Keratinocyte (primary cell): Measurements from ENCODE around the gene RNF175. TPM values are rescaled to one million over a fixed set of nuclear protein-coding genes. Genes with fewer than 3 reads are reported as not detected.

ENCODE experiments used
- DNase-seq: peaks from one replicate; pipeline ENCODE4 v3.0.0-alpha.2; 2011; ENCODE audit warnings: low read depth, missing footprints, low spot score
- FAIRE-seq: peaks from 2 replicates; lab custom pipeline; 2011; peaks lifted over from hg19 to GRCh38; lab: Jason Lieb, UNC
- H2AFZ ChIP-seq: 2 replicates; pipeline ENCODE4 v1.6.0; 2012; ENCODE audit warnings: low read length, control low read depth, inconsistent platforms; ENCODE audit not compliant: control insufficient read depth
- H3K27ac ChIP-seq: 2 replicates; pipeline ENCODE4 v1.5.1; 2011; ENCODE audit warnings: low read length; ENCODE audit not compliant: control insufficient read depth, insufficient read depth
- H3K27me3 ChIP-seq: 3 replicates; pipeline ENCODE4 v1.6.0; 2011; ENCODE audit warnings: low read length; ENCODE audit not compliant: control insufficient read depth, insufficient read depth; ENCODE audit errors: extremely low read depth
- H3K36me3 ChIP-seq, 2 experiments: 2 replicates in 1 of 2; 3 replicates in 1 of 2; pipeline ENCODE4 v1.5.1; 2011; ENCODE audit warnings: low read length in 2 of 2, mild to moderate bottlenecking in 1 of 2; ENCODE audit not compliant: control insufficient read depth in 2 of 2, insufficient read depth in 2 of 2; ENCODE audit errors: extremely low read depth in 1 of 2
- H3K4me1 ChIP-seq: 3 replicates; pipeline ENCODE4 v1.5.1; 2011; ENCODE audit warnings: low read length; ENCODE audit not compliant: control insufficient read depth, insufficient read depth; ENCODE audit errors: extremely low read depth
- H3K4me2 ChIP-seq: 3 replicates; pipeline ENCODE4 v1.6.0; 2011; ENCODE audit warnings: low read depth, low read length; ENCODE audit not compliant: control insufficient read depth, insufficient read depth; ENCODE audit errors: extremely low read depth
- H3K4me3 ChIP-seq, 3 experiments: fragments of 200-600 bp in 1 of 3; sonication (generic) in 1 of 3; 2 replicates in 2 of 3; 3 replicates in 1 of 3; pipeline ENCODE4 v1.5.1; 2011 to 2016; ENCODE audit warnings: low read length in 3 of 3, mild to moderate bottlenecking in 3 of 3, control low read depth in 2 of 3, inconsistent platforms in 1 of 3, low read depth in 1 of 3, mixed read lengths in 1 of 3, mixed run types in 1 of 3, moderate library complexity in 1 of 3; ENCODE audit not compliant: control insufficient read depth in 2 of 3, insufficient read depth in 2 of 3; ENCODE audit errors: extremely low read depth in 1 of 3
- H3K79me2 ChIP-seq: 2 replicates; pipeline ENCODE4 v1.6.0; 2012; ENCODE audit warnings: low read length; ENCODE audit not compliant: control insufficient read depth, insufficient read depth
- H3K9ac ChIP-seq: 3 replicates; pipeline ENCODE4 v1.6.0; 2011; ENCODE audit warnings: low read length; ENCODE audit not compliant: control insufficient read depth, insufficient read depth; ENCODE audit errors: extremely low read depth
- H3K9me1 ChIP-seq: 3 replicates; pipeline ENCODE4 v1.6.0; 2011; ENCODE audit warnings: low read length; ENCODE audit not compliant: control insufficient read depth, insufficient read depth; ENCODE audit errors: extremely low read depth
- H3K9me3 ChIP-seq: 2 replicates; pipeline ENCODE4 v1.5.1; 2012; ENCODE audit warnings: low read depth, low read length; ENCODE audit not compliant: control insufficient read depth
- H4K20me1 ChIP-seq: 3 replicates; pipeline ENCODE4 v1.6.0; 2011; ENCODE audit warnings: low read length; ENCODE audit not compliant: control insufficient read depth, insufficient read depth; ENCODE audit errors: extremely low read depth
- CTCF ChIP-seq, 3 experiments: IDR thresholded peaks in 1 of 3; conservative IDR thresholded peaks in 1 of 3; optimal IDR thresholded peaks in 1 of 3; 2 replicates in 2 of 3; 3 replicates in 1 of 3; pipeline versions ENCODE3 to v1.5.1; 2011; ENCODE audit warnings: low read length in 3 of 3, mild to moderate bottlenecking in 3 of 3, moderate library complexity in 2 of 3, control low read depth in 1 of 3, inconsistent platforms in 1 of 3; ENCODE audit not compliant: insufficient read depth in 2 of 3; ENCODE audit errors: extremely low read depth in 1 of 3
- EZH2 ChIP-seq: IDR thresholded peaks from one replicate; pipeline ENCODE4 v1.6.1; 2012; ENCODE audit warnings: inconsistent platforms, mild to moderate bottlenecking, low read length, moderate library complexity
- dilution Hi-C: fragments of 300-500 bp; cut with MboI; formaldehyde crosslinking; loops from one replicate; pipeline ENCODE4 v1.7.0; 2020; ENCODE audit warnings: low sequenced_read_pairs; ENCODE audit not compliant: extremely low pct_ligation_motif_present
- polyA plus RNA-seq, 5 experiments: library from polyadenylated mRNA; depleted of rRNA in 3 of 5; stranded (reverse) in 3 of 5; stranded (forward) in 1 of 5; unstranded in 1 of 5; fragments of >200 nt; gene quantifications; 1 replicate in 1 of 5; 2 replicates in 3 of 5; 3 replicates in 1 of 5; pipeline versions ENCODE4 v1.2.1 to v1.2.3, GENCODE V29; 2011 to 2012; ENCODE audit warnings: missing spikeins in 2 of 5, low read depth in 1 of 5, low replicate concordance in 1 of 5

RNF175 gene
- polyA plus RNA-seq, 1 donor (not counting 4 experiments of a cell fraction or from before 2014, with no cell fraction given) = not detected

GRCh38 chr4:153747406-153747955, 12.3 kb downstream of the RNF175 start:
- no peaks in the 10 kb centered on the region for H3K36me3 ChIP-seq
- FAIRE-seq = no peak
- H3K79me2 ChIP-seq = no peaks in the 10 kb centered on the region
- no peak for DNase-seq
- no peak overlapping the region for H3K9ac ChIP-seq
- H3K9me3 ChIP-seq = no peaks in the 10 kb centered on the region
- no peak overlapping the region for H2AFZ ChIP-seq
- peaks cover 17% of the 10 kb centered on the region for H3K4me1 ChIP-seq
- no peaks in the 10 kb centered on the region for H3K9me1 ChIP-seq
- peak overlapping the region; percentile 57 for H3K27ac ChIP-seq
- TF ChIP-seq EZH2 = no peak
- dilution Hi-C loops = no loop called here
- no peak overlapping the region for H3K4me3 ChIP-seq
- H3K4me2 ChIP-seq = no peak overlapping the region
- no peaks in the 10 kb centered on the region for H4K20me1 ChIP-seq
- H3K27me3 ChIP-seq = no peaks in the 10 kb centered on the region

GRCh38 chr4:153745651-153746050, 14.2 kb downstream of the RNF175 start:
- Histone ChIP-seq H3K4me2 (no peak overlapping the region), H3K79me2 (no peaks in the 10 kb centered on the region), H3K27ac (no peak overlapping the region), H3K9me1 (no peaks in the 10 kb centered on the region), H3K9me3 (peaks cover 2% of the 10 kb centered on the region), H3K4me3 (no peak overlapping the region), H4K20me1 (no peaks in the 10 kb centered on the region), H3K4me1 (peaks cover 17% of the 10 kb centered on the region), H3K36me3 (no peaks in the 10 kb centered on the region), H3K27me3 (no peaks in the 10 kb centered on the region), H3K9ac (no peak overlapping the region), H2AFZ (no peak overlapping the region)
- DNase-seq = no peak
- no peak for TF ChIP-seq EZH2
- no peak for TF ChIP-seq CTCF (optimal IDR thresholded peaks at IDR 0.05 in 1 of 3, IDR thresholded peaks at IDR 0.05 in 1 of 3, conservative IDR thresholded peaks at IDR 0.05 in 1 of 3; ENCODE audit: extremely low read depth in 1 of 3, insufficient read depth in 2 of 3, low read length in 3 of 3)
- dilution Hi-C loops = no loop called here
- FAIRE-seq = no peak

- no peaks in the 10 kb centered on the region for H3K4me1 ChIP-seq
- TF ChIP-seq CTCF (optimal IDR thresholded peaks at IDR 0.05 in 1 of 3, IDR thresholded peaks at IDR 0.05 in 1 of 3, conservative IDR thresholded peaks at IDR 0.05 in 1 of 3; ENCODE audit: extremely low read depth in 1 of 3, insufficient read depth in 2 of 3, low read length in 3 of 3) = no peak
- TF ChIP-seq EZH2 = no peak
- H3K4me3 ChIP-seq = no peak overlapping the region
- H3K9ac ChIP-seq = no peak overlapping the region
- H3K9me1 ChIP-seq = no peaks in the 10 kb centered on the region
- H2AFZ ChIP-seq = no peak overlapping the region
- H3K27ac ChIP-seq = no peak overlapping the region
- H3K9me3 ChIP-seq = peaks cover 2% of the 10 kb centered on the region
- DNase-seq (no peak), FAIRE-seq (no peak)
- H3K36me3 ChIP-seq = no peaks in the 10 kb centered on the region
- no peaks in the 10 kb centered on the region for H3K27me3 ChIP-seq
- H3K79me2 ChIP-seq = no peaks in the 10 kb centered on the region
- H3K4me2 ChIP-seq = no peak overlapping the region
- dilution Hi-C loops = no loop called here
- H4K20me1 ChIP-seq = no peaks in the 10 kb centered on the region
Measured at GRCh38 chr4:153741541-153741940, 18.3 kb downstream of the RNF175 start.
